GM12891 (cell line): Measurements from ENCODE around the gene PCYT1B.

ENCODE experiments used
- POLR2A ChIP-seq: IDR thresholded peaks from 2 replicates; pipeline ENCODE4 v1.6.1; 2011; ENCODE audit warnings: low read depth, low read length, control low read depth
- TAF1 ChIP-seq: IDR thresholded peaks from 2 replicates; pipeline ENCODE4 v1.6.1; 2011; ENCODE audit warnings: low read depth, low read length, control low read depth

- TF ChIP-seq POLR2A (no peak), TAF1 (no peak)
Observed at GRCh38 chrX:24646745-24647182, 383 bp downstream of the PCYT1B start.
